Hematopoietic multipotent progenitor cell (in vitro differentiated cells): Measurements from ENCODE around the gene LPP. TPM values are rescaled to one million over a fixed set of nuclear protein-coding genes. Genes with fewer than 3 reads are reported as not detected.
A peak's percentile ranks its signal among the peaks of the same experiment; 100 is the strongest.
"Not testable (repeated sequence)": the region's sequence is repeated elsewhere in the genome, so short reads cannot be mapped to it uniquely, and the experiment has no call there.

Experiments
- DNase-seq, 3 donors: peaks; one replicate each; pipeline ENCODE4 v3.0.0-alpha.2; 2011 to 2015; ENCODE audit warnings: low read depth in 2 of 3, low spot score in 2 of 3
- total RNA-seq: library from RNA; depleted of rRNA; stranded (reverse); fragments of >200 nt; gene quantifications from one replicate; pipeline ENCODE4 v1.2.3, GENCODE V29; 2012

The LPP gene
- total RNA-seq, 1 donor = 11.6 TPM

DNA sequence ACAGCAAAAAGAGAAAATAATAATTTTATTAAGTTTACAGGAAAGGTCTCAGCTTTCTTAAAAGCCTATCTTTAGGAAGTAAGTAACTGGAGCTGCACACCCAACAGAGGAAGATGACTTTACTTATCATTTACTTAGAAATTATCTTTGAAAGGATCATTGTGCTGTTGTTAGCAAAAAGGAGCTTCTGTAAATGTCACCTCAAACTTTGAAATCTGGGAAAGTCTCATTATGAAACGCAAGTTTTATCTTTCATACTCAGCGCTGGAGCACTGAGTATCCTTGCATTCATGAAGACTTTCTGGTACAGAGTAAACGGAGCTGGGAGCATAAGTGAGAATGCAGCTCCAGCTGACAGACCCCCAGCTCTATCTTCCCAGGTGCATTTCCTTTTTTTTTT, 526.6 kb downstream of the LPP start:
- DNase-seq = no peak

DNA sequence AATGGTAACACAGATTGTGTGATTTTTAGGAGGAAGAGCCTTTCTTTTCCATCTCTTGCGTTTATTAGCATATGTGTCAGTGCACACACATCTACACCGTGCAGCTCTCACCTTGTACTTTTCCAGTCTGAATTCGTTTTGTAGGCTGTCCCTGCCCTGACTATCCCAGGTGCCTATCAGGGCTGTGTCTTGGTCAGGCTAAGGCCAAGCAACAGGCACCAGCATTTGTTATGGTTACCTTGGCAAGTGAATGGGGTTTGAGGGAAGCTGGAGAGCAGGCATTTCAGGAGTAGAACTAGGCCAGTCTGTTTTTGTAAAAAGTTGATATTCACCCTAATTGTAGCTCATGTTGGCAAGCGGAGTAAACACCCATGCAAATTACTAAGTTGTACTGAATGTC, 528.4 kb downstream of the LPP start:
- DNase-seq = no peak

DNA sequence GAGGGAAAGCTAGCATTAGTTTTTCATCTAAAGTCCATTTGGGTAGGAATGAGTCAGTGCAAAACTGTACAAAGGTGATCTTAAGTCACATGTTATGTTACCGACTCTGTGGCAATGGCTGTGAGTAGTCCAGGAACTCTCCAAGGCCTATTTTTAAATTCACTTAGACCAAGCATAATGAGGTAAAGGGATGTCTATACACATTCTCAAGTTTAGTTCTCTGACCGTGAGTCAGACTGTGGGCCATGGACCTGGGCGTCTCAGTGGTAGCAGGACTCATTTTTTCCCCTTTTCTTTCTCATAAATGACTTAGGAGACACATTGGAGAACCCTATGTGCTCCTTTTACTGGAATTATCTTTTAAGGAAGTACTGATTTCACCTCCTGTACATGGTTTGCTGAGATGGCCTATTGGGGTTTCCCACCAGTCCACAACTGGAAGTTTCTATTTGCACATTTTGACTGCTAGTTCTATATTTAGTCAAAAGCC, 529.1 kb downstream of the LPP start:
- no peak for DNase-seq

DNA sequence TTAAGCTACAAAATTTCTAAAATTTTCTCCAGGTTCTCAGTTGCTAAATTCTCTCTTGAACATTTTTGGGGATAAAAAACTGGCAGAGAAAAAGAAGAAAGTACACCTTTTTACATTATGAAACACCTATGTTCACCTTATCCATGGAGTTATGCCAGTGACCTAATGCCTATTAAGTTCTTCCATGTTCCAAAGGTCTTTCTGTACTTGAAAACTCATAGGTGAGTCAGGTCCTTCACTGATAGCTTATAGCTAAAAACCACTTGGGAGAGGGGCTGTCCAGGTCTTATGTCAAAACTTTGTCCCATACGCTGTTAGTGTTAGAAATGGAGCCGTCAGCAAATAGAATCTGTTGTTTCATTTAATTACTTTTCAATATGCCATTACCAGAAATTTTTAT, 530.3 kb downstream of the LPP start:
- DNase-seq = no peak

DNA sequence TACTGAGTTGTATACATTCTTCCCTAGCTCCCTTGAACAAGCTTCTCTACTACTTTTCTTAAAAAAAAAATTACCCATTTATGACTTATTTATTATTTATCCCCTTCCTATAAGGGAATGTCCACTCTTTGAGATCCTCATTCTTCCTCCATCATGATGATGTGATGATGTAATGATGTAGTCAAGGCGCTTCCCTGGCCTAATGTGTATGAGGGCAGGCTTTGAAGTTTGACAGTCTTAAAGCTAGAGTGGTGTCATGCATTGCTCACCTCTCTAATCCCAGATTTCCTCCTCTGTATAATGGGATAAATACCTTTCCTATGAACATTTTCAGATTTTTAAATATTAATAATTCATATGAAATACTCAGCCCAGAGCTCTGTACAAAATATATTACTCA, 531.8 kb downstream of the LPP start:
- DNase-seq = no peak

DNA sequence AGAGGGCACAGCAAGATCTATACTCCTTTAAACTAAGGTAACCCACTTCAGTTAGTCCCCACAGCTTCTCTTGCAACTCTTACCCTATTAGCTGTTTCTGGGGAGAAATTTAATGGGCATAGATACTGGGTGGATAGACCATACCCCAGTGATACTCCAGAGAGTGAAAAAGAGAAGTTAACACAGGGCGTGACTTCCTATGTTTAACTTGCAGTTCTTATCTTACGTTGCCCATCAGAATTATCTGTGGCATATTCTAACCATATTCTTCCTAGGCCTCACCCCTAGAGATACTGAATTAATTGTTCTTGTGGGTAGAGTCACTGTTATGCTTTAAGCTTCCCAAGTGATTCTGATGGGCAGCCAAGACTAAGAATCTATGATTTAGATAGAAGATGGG, 532.4 kb downstream of the LPP start:
- peak in 2 of 3 donors; percentile 24 to 64 for DNase-seq

DNA sequence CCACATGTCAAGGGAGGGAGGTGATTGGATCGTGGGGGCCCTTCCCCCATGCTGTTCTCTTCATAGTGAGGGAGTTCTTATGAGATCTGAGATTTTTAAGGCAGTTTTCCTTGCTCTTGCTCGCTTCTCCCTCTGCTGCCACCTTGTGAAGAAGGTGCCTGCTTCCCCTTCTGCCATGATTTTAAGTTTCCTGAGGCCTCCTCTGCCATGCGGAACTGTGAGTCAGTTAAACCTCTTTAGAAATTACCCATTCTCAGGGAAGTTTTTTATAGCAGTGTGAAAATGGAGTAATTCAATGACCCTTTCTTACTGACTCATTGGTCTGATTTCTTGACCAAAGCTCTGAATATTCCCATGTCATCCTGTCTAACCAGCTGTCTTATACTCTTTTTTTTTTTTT, 533.4 kb downstream of the LPP start:
- DNase-seq = peak in 1 of 3 donors; percentile 17

DNA sequence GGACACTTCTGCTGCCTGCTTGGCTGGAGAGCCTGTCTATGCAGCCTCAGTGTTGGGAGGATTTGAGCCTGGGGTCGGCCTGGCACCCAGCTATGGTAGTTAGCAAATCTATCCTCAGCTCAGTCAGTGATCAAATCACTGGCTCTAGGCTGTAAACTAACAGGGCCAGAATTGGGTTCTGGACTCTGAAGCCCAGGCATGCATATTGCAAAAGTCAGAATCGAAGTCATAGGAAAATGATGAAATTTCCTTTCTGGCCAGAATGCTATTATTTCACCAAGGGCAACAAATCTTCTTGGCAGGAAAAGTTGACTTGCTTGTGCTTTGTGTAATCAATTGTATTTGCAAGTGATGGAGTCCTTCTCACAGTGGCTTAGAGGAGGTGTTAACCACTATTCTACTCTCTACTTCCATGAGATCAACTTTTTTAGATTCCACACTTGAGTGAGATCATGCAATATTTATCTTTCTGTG, 535.2 kb downstream of the LPP start:
- no peak for DNase-seq

DNA sequence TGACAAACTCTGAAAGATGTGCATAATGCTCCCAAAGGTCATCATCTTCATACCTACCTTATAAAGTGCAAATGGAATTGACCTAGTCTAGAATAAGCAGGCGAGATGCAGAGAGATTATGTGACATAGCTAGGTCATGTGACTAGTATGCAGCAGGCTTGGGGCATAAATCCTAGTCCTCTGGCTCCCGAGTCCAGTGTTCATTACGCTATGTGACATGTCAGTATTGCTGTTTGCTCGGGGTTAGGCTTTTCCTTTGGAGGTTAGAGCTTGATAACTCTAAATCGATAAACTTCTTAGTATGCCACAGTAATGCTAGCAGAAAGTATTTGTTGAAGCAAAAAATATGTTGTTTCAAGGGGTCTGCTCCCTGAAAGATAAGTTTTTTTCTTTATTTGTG, 536.1 kb downstream of the LPP start:
- no peak for DNase-seq

DNA sequence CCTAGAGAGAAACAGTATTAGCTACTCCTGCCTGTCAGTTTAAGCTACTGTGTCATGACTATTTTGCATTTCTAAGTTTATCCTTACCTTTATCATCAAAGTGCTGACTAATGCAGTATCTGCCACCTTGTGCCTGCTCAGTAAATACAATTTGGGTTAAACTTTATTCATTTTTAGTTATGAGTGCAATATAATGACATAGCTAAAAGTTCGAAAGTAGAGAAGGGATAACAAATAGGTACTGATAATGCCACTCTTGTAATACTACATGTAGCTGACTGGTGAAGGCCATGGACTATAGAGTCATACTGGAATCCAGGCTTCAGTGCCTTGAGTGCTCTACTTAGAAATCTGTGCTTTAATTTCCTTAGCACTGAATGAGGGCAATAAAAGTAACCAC, 537.0 kb downstream of the LPP start:
- DNase-seq = no peak

DNA sequence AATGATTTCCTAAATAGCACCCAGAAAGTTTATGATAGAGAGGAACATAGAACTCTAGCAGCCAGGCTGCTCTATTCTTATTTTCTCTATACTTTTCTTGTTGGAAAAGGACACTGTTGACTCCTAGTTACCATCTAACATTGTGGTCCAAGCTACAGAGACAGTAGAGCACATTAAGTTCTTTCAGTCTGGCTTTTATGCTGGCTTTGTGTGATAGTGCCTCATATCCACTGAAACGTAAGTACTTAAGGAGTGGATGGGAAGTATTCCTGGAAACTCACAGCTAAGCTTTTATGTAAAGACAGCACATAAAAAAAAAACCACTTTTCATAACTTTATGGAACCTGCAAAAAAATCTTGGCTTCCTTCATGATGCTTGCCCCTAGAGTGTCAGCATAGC, 537.7 kb downstream of the LPP start:
- no peak for DNase-seq

DNA sequence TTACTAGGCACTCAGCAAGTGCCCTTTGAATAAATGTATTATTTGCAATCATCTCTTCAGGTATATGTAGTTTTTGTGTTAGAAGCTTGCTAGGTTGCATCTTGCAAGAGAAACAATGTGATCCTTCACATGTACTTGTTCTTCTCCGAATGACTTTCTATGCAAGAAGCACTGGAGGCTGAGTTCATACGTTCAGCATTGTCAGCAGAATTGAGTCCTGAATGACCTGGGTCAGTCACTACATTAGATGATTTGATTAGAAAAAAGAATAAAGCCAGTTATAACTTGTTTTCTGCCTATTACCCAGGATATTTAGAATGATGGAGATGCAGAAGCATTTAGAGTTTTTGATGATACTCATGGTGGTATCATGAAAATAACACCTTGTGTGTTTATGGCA, 538.7 kb downstream of the LPP start:
- DNase-seq = no peak

DNA sequence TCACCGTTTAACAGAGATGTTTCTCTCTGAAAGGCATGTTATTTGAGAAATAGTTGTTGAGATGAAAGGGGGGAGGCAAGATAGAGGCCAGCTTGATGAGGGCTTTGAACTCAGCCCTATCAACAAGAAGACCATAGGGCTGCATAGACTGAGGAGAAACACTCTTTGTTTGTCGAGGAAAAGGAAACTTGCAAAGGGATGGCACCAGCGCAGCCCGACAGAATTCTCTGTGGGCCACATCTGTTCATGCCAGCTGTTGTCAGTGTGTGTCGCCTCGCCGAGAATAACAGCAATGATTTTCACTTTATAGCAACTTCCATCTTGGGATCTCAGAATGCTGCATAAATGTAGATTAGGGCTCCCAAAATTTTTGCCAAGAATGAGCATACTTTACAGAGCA, 539.5 kb downstream of the LPP start:
- no peak for DNase-seq

DNA sequence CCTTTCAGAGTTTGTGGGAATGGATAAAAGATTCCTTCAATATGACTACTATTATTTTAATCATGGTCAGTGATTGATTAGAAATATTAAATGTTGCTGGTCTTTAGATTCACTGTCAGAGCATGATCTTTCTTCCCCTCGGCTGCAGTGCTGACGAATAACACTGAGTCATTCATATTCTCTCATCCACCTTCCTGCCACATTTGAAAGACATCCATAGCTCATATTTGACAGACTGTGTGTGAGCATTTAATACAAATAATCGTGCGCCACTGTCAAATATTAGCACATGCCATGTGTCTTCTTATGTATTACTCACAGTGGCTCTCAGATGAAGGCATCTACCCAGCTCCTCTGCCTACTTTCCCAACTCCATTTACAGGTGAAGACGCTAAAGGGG, 541.3 kb downstream of the LPP start:
- DNase-seq = no peak

DNA sequence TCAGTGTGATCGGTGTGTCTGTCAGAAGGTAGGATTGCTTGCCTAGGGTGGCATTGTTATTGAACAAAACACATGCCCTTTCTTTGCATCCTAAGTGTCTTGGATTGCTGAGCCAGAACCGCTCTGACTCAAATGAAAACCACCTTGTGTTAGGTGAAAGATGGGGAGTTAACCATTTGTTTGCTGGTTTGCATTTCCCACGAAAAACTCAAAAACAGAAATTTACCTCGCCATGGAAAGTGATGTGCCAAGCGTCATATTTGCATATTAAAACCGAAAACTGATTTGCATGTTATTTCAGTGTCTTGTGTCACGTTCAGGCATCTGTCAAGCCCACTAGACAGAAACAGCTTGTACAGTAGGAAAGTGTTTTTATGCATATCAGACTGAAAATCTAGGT, 543.2 kb downstream of the LPP start:
- DNase-seq = no peak

DNA sequence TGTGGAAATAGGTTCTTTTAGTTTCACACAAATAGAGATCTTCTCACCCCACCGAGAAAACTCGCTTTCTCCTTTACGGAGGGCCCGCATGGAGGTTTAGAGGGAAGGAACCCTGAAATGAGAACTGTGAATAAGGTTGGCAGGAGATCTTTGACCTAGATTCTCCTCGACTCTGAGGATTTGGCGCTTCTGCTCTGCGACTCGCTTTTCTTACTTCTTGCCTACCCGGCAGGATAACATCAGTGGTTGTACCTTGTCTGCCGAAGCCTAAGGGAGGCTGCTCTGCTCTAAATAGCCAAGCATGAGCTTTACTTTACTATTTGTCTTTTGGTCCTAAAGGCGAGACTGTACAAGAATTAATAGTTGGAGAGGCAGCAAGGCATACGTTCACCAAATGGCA, 544.5 kb downstream of the LPP start:
- no peak for DNase-seq

DNA sequence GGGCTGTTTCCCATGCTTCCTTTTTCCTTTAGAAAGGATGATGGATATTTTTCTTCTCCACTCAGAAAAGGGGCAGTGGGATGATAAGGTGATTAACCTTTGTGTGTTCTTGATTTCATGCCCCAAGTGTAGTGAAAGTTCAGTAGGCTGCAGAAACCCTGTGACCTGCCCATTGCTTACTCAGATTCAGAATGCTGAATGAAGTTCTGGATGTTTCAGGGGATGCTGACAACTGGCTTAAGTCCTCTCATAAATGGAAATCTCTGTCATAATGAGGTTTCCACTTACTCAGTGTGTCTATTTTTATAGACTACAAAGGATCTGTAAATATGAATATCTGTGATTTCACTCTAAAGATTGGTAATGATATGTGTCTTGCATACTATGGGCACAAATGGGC, 546.5 kb downstream of the LPP start:
- no peak for DNase-seq

DNA sequence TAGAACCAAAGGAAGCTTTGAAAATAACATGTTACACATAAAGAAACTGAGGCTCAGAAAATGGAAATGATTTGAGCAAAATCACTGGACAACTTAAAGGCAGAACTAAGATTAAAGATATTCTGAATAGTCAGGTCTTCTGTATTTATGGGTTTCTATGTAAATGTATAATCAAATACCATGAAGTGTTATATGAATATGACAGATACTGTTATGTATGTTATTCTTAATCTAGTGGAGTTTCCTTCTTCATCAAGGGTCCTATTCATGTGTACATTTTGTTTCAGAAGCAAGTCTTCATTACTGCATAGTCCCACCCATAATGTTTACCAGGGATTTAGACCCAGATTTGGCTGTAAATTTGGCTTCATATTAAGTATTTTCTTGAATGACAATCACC, 547.0 kb downstream of the LPP start:
- DNase-seq = no peak

DNA sequence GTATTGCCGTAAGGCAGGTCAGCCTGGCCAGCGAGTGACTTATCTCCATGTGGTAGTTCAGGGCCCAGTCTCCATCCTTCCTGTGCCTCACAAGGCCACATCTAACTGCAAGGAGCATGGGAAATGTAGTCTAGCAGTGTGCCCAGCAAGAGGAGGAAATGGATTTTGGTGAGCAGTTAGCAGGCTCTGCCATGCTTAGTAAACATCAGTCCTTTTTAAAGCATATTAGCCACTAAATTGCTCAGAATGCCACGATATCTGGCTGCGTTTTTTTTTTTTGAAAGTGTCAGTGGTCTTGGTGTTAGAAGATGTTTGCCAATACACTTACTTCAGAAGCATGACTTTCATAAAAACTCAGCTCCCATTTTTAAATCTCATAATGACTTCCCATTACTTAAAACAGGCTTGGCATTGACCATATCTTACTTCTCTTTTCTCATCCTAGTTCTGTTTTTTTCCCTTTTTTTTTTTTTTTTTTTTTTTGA, 547.6 kb downstream of the LPP start:
- peak in 1 of 3 donors; percentile 43 for DNase-seq

DNA sequence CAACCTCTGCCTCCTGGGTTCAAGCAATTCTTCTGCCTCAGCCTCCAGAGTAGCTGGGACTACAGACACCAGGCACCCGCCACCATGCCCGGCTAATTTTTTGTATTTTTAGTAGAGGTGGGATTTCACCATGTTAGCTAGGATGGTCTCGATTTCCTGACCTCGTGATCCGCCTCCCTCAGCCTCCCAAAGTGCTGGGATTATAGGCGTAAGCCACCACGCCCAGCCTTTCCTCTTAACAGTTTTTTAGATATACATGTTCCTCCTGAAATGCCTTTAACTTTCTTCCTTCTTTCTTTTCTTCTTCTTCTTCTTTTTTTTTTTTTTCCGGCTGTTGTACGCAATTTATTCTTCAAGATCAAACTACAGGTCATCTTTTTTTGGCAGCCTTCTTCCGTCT, 548.1 kb downstream of the LPP start:
- not testable (repeated sequence) for DNase-seq

DNA sequence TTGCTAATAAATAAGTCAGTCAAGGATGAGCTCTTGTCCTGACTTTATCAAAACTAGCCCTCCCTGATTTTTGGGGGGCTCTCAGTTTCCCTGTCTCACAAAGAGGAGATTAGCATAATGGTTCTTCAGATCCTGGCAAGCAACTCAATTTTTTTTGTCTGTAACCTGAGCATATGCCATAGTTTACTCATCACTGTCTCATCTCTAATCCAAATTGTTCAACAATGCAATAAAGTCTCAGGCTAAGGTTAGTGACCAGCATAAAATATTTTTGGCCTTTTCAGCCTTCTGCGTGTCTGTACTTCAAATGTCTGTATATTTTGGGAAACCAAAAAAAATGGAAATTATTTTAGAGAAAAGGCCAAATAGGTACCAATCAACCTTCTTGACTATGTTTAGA, 552.2 kb downstream of the LPP start:
- no peak for DNase-seq

DNA sequence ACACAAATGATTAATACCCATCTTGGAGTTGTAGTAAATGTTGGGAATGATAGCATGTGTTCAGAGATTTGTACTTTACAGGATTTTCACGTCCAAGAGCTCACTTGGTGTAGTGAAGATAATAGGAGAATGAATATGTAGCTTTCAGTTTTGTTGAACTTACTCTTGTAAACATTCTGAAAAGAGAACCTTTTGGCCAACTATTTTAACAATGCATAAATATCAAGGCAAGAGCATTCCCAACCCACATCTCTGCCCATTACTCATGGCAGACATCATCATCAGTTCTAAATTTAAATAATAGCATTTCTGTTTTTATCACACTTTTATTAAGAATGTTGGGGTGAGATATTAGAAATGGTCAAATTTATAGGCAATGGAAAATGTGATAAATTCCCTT, 552.6 kb downstream of the LPP start:
- no peak for DNase-seq
